Liver (tissue), 3 donors: ENCODE data around the gene DPF3.

Experiments
- EGR1 ChIP-seq, 2 donors: IDR thresholded peaks; 2 replicates each; pipeline ENCODE4 v1.6.1; 2016 to 2018; ENCODE audit warnings: antibody characterized with exemption in 2 of 2, low read depth in 2 of 2
- JUND ChIP-seq, 2 donors: IDR thresholded peaks; 2 replicates each; pipeline ENCODE4 v1.6.1; 2016; ENCODE audit warnings: antibody characterized with exemption in 2 of 2
- TAF1 ChIP-seq: conservative IDR thresholded peaks from 2 replicates; pipeline ENCODE4 v1.6.1; 2016; ENCODE audit warnings: antibody characterized with exemption, mild to moderate bottlenecking
- TF ChIP-seq, protein P1 (sequence below): IDR thresholded peaks from 2 replicates; pipeline ENCODE4 v1.6.1; 2016; ENCODE audit warnings: antibody characterized with exemption
- TF ChIP-seq, protein P2 (sequence below): fragments of 150-350 bp; IDR thresholded peaks from 2 replicates; pipeline ENCODE4 v1.5.1; 2017; ENCODE audit warnings: improper control_type of control experiment, low read depth, low read length; ENCODE audit not compliant: missing input control
- donor health status: healthy.
- donor health status: healthy.

GRCh38 chr14:72916174-72916573 lies 22.3 kb upstream of the DPF3 start:
- TF ChIP-seq, protein P1, sequence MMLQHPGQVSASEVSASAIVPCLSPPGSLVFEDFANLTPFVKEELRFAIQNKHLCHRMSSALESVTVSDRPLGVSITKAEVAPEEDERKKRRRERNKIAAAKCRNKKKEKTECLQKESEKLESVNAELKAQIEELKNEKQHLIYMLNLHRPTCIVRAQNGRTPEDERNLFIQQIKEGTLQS: no peak
- TF ChIP-seq, protein P2, sequence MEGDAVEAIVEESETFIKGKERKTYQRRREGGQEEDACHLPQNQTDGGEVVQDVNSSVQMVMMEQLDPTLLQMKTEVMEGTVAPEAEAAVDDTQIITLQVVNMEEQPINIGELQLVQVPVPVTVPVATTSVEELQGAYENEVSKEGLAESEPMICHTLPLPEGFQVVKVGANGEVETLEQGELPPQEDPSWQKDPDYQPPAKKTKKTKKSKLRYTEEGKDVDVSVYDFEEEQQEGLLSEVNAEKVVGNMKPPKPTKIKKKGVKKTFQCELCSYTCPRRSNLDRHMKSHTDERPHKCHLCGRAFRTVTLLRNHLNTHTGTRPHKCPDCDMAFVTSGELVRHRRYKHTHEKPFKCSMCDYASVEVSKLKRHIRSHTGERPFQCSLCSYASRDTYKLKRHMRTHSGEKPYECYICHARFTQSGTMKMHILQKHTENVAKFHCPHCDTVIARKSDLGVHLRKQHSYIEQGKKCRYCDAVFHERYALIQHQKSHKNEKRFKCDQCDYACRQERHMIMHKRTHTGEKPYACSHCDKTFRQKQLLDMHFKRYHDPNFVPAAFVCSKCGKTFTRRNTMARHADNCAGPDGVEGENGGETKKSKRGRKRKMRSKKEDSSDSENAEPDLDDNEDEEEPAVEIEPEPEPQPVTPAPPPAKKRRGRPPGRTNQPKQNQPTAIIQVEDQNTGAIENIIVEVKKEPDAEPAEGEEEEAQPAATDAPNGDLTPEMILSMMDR: no peak
- TF ChIP-seq TAF1 (no peak), EGR1 (IDR thresholded peaks at IDR 0.05; ENCODE audit: low read depth in 2 of 2) (no peak), JUND (IDR thresholded peaks at IDR 0.05) (no peak)
